HG03066 (cell line): ENCODE data around the gene LIFR.

Experiments used
- ATAC-seq: cut with Tn5 transposase; IDR thresholded peaks from one replicate; pipeline ENCODE4 v1.9.1; 2021; ENCODE audit warnings: low read depth; ENCODE audit not compliant: unreplicated experiment

Gene LIFR

DNA sequence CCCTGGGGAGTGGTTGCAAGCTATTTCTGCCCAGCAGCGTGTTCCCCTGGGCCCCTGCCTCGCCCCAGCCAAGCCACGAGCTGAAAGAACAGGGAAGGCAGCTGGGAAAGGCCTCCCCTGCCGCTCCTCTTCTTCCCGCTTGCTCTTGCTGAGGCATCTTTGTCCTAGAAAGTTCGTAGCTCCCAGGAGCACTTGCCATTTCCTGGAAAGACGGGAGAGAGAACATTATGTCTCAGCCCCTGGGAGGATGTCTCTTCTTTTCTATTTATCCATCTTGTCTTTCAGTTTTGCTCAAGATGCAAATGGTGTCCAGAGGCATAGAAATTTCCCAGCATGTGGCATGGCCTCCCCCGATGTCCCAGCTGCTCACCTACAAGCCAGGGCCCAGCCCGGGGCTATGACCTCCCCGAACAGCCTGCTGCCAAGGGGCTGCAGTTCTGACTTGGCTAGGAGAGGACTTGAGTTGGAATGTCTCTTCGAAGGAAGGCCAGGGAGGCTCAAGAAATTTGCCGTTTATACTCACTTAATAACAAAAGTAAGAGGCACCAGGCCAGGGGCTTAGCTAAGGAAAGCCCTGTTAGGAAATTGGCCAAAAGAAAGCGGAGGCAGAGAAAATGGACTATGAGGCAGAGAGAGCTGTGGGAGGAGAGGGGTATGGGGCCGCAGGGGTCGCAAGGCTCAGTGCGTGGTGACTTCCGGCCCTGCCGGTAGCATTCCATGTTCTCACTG lies 87.3 kb downstream of the LIFR start:
- ATAC-seq: no peak

DNA sequence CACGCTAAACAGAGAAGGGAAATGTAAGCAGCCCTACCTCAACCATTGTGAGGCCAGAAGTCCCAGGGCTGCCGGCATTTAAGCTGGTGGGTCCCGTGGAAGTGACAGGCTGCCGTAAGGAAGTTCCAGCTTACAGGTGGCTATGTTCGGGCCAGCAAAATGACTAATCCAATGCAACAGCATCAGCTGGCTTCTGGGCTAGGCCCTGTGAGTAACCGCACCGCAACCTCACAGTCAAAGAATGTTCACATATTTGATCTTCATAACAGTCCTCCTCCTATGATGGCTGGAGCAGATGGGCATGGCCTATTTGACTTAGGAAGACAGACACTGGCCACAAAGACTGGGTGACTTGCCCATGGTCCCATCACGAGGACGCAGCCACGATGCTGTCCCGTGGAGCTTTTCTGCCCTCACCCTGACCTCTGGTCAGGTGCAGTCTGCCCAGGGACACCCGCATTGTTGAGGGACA lies 88.2 kb downstream of the LIFR start:
- no peak for ATAC-seq

DNA sequence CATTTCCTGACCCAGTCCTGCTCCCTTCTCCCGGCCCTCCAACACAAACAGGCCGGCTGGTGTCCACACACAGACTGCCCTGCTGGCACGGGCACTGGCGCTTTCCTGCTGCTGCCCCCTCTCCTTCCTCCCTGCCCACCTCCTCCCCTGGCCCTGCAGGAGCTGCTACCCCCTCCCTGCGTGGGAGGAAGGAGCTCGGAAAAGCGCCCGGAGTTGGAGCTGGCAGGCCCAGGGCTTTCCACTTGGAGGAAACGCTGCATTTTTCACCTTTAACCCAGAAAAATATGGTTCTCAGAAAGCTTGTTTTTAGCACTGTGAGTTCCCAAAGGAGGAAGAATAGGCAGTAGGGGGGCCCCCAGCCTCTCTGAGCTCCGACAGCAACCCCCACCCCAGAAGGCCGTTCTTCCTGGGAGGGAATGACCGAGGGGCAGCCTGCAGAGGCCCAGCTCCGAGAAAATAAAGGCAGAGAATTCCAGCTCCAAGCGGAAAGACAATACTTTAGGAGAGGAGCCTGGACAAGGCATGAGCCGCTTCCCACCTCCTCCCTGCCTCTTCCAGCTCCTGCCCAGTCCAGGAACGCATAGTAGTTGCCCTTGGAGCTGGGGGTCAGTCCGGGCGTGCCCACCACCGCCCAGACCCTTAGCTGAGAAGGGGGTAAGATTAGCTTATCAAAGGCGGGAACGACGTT lies 88.9 kb downstream of the LIFR start:
- no peak for ATAC-seq

DNA sequence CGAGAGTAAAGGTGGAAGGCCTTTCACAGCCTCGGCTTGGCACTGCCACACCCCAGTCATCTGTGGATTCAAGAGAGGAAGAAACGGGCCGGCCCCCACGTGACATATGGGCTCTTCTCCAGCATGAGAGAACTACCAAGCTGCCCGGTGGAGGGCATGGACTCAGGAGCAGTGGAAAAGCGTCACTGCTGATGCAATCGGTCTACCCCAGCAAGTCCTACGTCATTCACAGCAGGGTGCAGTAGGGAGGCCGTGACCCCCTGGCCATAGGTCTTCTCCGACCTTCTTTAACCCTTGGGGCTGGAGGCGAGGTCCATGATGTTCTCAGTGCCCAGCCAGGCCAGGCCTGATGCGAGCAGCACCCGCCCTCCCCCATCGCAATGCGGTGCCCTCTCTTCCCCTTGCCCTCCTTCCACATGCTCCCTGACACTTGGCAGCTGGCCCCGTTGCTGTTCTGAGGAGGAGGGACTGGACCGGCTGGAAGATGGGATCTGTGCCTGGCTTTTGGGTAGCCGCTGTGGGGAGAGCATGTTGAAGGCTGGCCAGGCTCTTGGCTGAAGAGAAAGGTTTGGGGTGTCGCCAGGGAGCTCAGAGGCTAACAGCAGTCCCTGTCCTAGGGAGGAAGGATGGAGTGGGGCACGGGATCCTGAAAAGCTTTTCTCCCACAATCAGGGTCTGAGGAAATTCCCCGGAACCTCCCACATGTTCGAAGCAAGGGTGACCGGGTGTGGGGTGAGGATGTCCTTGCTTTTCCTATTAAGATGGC lies 89.8 kb downstream of the LIFR start:
- ATAC-seq: no peak

DNA sequence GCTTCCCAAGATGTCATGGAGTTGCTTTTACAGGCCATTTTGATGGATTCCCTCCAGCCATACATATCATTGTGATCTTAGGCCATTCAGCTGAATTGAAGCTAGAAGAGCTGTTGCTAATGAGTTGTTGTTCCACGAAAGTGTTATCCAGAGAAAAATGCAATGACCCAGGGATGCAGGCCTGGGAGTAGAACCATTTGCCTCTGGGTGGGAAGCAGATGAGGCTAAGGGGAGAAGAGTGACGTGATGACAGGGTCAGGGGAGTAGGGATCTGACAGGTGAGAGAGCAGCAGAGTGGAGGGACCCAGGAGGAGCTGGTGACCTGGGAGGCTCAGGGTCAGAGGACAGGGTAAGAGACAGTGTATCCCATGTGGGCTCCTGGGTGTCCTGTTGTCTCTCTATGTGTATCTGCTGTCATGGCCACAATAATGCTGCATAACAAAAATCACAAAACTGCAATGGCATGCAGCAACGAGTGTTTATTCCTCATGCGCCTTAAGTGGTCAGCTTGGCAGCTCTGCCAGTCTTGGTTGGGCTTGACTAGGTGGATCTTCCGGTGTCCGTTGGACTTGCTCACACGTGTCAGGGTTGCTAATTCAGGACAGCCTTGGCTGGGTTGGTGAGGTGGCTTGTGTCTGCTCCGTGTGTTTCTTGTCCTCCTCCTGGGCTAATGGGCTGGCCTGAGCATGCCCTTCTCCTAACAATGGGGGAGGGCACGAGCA lies 90.6 kb downstream of the LIFR start:
- ATAC-seq: no peak

DNA sequence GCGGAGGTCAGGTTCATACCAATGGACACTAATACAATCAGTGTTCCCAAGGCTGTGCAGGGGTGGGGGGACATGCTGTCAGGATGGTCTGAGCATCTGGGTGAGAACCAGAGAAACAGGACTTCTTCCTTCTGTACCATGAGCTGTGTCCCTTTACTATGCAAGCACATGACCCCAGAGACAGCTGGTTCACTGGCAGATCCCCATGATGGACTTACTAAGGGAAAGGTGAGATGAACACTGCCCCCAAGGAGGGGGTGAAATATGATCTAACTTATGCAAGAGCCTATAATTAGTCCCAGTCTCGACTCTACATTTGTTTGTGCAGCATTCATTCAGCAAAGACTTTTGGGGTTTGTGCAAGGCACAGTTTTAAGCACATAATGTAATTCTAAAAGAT lies 91.4 kb downstream of the LIFR start:
- ATAC-seq: no peak

DNA sequence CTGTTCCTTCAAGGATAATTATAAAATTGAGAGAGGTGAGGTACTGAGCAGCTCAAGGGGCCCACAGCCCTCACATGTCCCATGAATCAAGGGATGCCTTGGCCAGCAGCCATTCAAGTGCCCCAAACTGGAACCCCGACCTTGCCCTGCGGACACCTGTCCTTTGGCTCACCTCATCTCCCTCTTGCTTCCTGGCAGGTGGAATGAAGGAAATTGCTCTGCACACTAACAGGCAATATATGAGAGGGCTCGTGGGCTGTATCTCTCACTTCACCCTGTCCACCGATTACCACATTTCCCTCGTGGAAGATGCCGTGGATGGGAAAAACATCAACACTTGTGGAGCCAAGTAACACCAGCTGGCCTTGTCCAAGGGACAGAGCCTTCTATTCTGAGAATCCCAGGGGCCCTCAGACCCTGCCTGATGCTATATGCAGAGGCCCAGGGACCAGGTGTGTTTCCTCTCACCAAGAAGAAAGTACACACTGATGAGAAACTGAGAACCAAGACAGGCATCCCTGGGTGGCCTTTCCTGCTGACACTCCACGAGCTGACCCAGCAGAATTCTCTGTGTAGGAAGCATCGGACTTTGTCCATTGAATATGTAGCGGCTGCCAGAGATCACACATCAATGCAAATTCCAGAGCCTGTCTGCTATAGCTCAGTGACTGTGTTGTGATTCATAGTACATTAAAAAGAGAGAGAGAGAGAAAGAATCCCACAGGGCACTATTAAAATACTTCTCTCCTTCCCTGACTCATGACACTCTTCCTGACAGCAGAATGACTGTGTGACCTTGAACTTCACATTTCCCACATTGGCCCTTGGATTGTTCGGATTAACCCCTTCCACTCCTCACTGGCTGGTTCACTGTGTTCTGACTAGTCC lies 92.6 kb downstream of the LIFR start:
- ATAC-seq: no peak

DNA sequence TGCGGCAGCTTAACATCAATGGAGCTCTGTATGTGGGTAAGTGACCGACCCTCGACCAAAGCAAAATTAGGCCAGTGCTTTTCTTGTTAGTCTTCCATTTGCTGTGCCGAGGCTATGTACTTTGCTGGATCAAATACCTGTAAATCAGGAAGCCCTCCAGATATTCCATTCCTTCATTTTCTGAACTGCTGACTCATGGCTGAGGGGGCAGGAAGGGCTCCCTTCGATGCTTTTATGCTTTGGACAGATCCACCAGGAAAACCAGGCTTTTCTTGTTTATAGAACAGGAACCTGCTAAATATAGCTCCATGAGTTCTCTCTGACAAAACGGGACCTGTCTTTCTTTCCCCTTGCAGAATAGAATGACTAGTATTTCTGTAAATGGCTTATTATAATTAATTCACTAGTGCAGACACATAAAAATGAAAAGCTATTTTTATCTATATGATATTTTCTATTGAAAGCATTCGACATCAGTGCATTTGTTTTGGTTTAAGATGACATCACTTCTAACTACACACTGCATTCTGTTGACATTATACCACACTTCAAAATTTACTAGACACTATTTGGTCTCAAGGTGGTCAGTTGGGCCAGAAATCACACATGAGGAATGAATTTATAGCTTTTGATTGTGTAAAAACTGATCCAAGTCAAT lies 93.3 kb downstream of the LIFR start:
- ATAC-seq: no peak

DNA sequence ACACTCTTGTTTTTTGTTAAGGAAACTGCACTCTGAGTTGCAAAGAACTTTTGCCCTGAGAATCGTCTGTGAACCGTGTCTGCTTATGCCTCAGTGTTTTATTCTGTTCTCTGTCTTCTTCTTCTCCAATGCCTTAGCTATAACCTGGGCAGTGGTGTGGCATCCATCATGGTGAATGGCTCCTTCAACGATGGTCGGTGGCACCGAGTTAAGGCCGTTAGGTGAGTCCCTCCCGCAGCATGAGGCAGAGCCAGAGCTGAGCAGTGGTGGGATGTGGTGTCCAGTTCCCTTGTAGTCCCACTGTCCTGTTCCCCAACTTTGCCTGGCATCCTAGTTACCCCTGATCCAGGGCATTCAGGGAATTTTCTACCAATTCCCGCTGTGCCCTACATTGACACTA lies 98.3 kb downstream of the LIFR start:
- ATAC-seq: no peak

DNA sequence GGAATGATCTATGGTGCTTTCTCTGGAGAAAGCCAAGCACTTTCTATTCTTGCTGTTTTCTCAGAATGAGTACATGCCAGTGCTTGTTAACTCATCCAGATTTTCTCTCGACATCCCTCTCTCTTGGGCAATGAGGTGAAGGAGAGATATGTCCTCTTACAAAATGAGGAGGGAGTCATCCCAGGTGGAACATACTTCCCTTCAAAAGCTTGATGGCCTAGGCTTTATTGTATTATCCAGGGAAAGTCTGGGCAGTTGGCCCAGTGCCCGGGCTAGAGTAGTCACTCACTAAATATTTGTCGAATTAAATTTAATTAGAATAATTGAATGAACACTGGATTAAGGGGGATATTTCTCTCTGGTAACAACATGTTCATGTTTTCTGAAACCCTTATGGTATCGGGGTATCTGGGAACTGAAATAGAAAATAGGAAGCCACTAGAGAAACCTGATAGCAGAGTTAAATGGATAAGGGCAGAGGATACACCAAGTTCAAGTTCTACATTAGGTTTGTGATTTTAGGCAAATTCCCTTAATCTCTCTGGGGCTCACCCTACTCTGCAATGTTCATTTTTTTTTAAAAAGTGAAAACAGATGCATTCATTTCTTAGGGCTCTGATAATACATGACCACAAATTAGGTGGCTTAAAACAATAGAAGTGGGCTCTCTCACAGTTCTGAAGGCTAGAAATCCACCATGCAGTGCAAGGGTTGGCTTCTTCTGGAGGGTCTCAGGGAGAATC lies 99.6 kb downstream of the LIFR start:
- ATAC-seq: no peak

DNA sequence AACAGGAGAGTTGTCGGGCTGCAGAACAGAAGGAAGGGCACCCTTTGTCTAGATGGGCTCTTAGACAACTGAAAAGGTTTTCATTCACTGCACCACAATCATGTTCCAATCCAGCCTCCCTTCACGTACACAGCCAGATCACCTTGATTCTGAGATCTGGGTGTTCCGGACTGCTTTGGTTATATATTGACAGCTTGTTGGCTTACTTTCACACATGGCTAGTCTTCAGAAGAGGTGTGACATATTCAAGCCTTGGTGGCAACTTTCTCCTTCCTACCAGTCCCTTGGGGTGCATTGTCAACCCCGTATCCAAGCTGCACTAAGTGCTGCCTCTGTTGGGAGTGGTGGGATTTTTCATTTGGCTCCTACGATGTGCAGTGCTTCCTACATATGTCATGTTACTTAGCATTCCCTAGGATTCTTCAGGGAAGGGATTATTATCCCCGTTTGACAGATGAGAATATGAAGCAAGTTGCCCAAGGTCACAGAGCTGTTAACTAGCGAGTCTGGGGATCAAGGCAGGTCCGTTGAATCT lies 100.6 kb downstream of the LIFR start:
- no peak for ATAC-seq

DNA sequence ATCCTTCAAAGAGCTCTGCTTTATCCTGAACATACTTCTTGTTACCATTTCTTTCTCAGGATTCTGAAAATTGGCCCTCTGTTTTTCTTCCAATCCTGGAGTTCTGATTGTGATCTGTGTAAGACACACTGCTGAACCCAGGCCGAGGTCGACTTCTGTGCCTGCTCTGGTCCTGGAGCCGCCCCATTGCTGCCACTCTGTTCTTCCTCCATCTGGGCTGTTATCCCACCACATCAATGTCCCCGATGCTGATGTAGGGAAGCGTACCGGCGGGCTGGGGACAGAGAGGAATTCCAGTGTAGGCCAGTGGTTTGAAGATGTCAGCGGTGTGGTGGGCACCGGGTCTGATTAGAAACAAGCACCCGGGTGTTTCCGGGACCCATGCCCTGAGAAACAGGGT lies 102.5 kb downstream of the LIFR start:
- peak; percentile 2 for ATAC-seq

DNA sequence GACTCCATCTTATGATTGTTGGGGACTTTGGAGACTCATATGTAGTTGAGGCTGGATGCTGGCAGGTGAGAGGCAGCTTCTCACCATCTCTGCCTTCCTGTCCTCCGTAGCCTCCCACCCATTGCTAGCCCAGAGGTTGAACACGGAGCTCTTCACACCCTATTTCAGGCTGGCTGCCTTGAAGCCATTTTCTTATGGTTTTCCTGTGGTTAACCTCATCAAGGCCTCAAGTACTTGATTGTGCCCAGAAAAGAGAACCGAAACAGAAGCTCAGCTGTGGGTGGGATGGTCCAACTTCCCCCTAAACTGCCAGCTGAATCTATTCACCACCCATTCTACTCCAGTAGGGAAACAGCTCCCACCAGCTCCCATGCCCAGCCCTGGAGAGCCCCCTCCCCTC lies 102.9 kb downstream of the LIFR start:
- peak; percentile 98 for ATAC-seq

DNA sequence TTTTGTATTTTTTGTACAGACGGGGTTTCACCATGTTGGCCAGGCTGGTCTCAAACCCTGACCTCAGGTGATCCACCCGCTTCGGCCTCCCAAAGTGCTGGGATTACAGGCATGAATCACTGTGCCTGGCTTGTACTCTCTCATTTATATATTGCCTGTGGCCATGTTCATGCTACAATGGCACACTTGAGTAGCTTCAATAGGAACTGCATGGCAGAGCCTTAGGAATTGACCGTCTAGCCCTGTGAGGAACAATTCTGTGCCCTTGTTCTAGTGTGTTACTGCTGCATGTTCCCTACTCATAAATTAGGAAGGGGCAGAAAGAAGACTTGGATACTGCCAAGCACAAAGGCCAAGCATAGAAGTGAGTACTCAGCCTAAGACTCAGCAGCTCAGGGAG lies 104.2 kb downstream of the LIFR start:
- no peak for ATAC-seq

DNA sequence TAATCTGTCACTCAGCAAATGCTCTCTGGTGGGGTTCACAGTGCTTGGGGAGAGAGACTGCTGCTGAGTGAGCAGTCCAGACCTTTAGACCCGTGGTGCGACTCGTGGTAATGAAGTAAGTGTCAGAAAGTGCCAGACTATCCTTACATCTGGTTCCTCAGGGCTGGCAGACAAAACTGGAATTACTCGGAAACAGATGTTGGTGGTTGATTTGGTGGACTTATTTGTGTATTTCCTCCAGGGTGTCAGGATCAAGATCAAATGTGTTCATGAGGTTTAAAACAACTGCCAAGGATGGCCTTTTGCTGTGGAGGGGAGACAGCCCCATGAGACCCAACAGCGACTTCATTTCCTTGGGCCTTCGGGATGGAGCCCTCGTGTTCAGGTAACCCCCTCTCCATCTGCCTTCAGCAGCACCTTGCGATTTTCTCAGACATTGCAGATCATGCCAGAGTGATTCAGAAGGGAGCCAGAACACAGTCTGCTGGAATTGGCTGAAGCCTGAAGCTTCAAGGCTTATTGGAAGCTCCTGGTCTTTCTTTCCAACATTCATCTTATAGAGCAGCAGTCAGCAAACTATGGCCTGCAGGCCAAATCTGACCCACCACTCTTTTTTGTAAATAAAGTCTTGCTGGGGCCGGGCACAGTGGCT lies 105.2 kb downstream of the LIFR start:
- no peak for ATAC-seq

DNA sequence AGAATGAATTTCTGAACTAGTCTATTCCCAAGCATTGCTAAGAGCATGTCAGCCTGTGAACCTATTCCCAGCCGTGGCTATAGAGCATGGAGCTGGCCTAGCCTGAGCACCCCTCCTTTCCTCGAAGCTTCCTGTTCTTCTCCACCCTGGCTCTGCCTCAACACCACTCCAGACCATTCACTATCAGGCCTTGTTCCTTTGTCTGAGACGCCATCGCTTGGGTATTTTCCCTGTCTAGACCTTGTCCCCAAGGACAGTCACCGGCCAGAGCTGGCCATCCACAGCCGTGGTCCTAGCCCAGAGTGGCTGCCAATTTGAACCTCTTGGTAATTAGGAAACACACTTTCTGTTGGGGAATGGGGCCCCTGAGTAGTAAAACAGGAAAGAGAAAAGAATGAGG lies 105.8 kb downstream of the LIFR start:
- no peak for ATAC-seq

DNA sequence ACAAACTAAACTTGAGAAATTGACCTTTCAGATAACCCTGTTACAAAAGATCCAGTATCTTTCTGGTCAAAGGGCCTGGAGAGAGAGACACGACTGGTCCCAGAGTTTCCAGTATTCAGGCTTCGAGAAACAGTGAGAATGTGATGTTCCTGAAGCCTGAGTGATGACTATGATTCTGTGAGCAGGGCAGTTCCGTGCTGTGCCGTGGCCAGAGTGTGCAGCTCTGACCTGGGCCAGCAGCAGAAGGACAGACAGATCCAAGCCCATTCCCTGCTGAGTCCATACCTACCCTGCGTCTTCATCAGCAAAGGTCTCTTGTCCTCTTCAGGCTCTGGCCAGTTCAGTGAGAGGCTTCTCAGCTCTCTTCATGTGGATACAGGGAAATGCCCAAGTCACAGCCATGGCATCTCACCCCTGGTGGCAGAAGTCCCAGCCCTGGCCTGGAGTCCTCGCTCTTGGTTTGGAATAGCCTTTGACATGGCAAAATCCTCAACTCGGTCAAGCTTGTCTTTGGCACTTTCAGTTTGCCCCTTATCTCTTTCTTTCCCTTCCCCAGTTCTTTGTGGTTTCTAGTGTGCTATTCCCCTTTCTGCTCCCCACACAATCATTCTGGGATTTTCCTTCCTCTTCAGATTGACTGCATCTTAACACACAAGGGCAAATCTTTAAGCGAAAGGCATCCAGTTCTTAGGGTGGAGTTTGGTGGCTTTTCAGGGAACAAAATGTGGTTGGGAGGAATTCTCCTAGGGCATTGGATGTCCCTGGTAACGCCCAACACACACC lies 107.7 kb downstream of the LIFR start:
- no peak for ATAC-seq
